Prostate gland (tissue), 2 donors: ENCODE data around the gene PRKAB2. TPM values are rescaled to one million over a fixed set of nuclear protein-coding genes. Genes with fewer than 3 reads are reported as not detected.

Experiments used
- DNase-seq: peaks from one replicate; pipeline ENCODE4 v3.0.0-alpha.2; 2019; ENCODE audit warnings: low spot score
- H3K27ac ChIP-seq, 2 donors: fragments of 200-600 bp; sonication (generic); 2 replicates each; pipeline ENCODE4 v1.5.1; 2017 to 2019
- H3K27me3 ChIP-seq: fragments of 200-600 bp; sonication (generic); replicated peaks from 2 replicates; pipeline ENCODE4 v1.5.1; 2019; ENCODE audit not compliant: insufficient read depth
- H3K36me3 ChIP-seq, 2 donors: fragments of 200-600 bp; sonication (generic); 1 replicate in 1 of 2; 2 replicates in 1 of 2; pipeline versions ENCODE4 v1.5.1 to v1.8.1; 2017 to 2019
- H3K4me1 ChIP-seq: fragments of 200-600 bp; sonication (generic); replicated peaks from 2 replicates; pipeline ENCODE4 v1.5.1; 2019
- H3K4me3 ChIP-seq, 2 donors: fragments of 200-600 bp; sonication (generic); 2 replicates each; pipeline ENCODE4 v1.5.1; 2017 to 2019
- H3K9me3 ChIP-seq: fragments of 200-600 bp; sonication (generic); 2 replicates; pipeline ENCODE4 v1.5.1; 2017
- CTCF ChIP-seq, 4 experiments: fragments of 200-600 bp in 2 of 4; fragments of 450-650 bp in 2 of 4; sonication (generic) in 2 of 4; IDR thresholded peaks; 1 replicate in 3 of 4; 2 replicates in 1 of 4; pipeline ENCODE4 v1.5.1; 2016 to 2019; ENCODE audit warnings: antibody characterized with exemption in 4 of 4, mild to moderate bottlenecking in 2 of 4, moderate library complexity in 2 of 4
- POLR2A ChIP-seq: fragments of 450-650 bp; IDR thresholded peaks from one replicate; pipeline ENCODE4 v1.6.1; 2016; ENCODE audit warnings: antibody characterized with exemption, mild to moderate bottlenecking
- POLR2AphosphoS5 ChIP-seq: sonication (generic); formaldehyde crosslinking; IDR thresholded peaks from one replicate; pipeline ENCODE4 v1.6.1; 2017; ENCODE audit warnings: antibody characterized with exemption
- WGBS: methylation state at CpG from one replicate; pipeline ENCODE4 v1.1.5; 2018; 5-methylcytosine and 5-hydroxymethylcytosine counted together
- intact Hi-C: fragments of 100-400 bp; cut with DNase I; formaldehyde crosslinking; loops from one replicate; pipeline ENCODE4 v1.14.2; 2022
- total RNA-seq, 2 donors: library from RNA; depleted of rRNA; stranded (reverse); fragments of >200 nt; gene quantifications; one replicate each; pipeline ENCODE4 v1.1.0, GENCODE V29; 2016

The PRKAB2 gene
- total RNA-seq, 2 donors from 2014 or later = 12.3 to 14.0 TPM

GRCh38 chr1:147177611-147178380 is 5.5 kb upstream of the PRKAB2 start:
- Histone ChIP-seq H3K27me3 (no peaks in the 10 kb centered on the region), H3K4me3 (no peak overlapping the region), H3K4me1 (no peaks in the 10 kb centered on the region), H3K9me3 (no peaks in the 10 kb centered on the region), H3K36me3 (no peaks in the 10 kb centered on the region), H3K27ac (no peak overlapping the region)
- 36% methylated on average over 36 of the region's 36 CpGs for WGBS
- no peak for DNase-seq
- TF ChIP-seq POLR2A = no peak
- no peak for TF ChIP-seq CTCF (IDR thresholded peaks at IDR 0.05)
- no peak for TF ChIP-seq POLR2AphosphoS5
- intact Hi-C loops = no loop called here

- 0% methylated on average over 31 of the region's 32 CpGs for WGBS
- Histone ChIP-seq H3K4me1 (no peaks in the 10 kb centered on the region), H3K4me3 (peak overlapping the region; percentile 74 to 91), H3K9me3 (no peaks in the 10 kb centered on the region), H3K27ac (peak overlapping the region; percentile 87 to 93), H3K27me3 (no peaks in the 10 kb centered on the region), H3K36me3 (no peaks in the 10 kb centered on the region)
- no peak for TF ChIP-seq POLR2AphosphoS5
- no peak for TF ChIP-seq CTCF (IDR thresholded peaks at IDR 0.05)
- no peak for TF ChIP-seq POLR2A
- intact Hi-C loops = loop anchor here (1.0 kb wide), 1 partner anchor 71 kb away; the partner anchor contains the start of gene CHD1L
- DNase-seq = peak; percentile 6
These were observed 687 bp downstream of the PRKAB2 start for GRCh38 chr1:147171399-147172167.

- 80% methylated on average over 6 of the region's 6 CpGs for WGBS
- H3K4me3 ChIP-seq = no peak overlapping the region
- peaks cover 0 to 4% of the 10 kb centered on the region in 2 donors for H3K36me3 ChIP-seq
- no peaks in the 10 kb centered on the region for H3K4me1 ChIP-seq
- H3K9me3 ChIP-seq = no peaks in the 10 kb centered on the region
- no peak for TF ChIP-seq POLR2AphosphoS5
- TF ChIP-seq POLR2A = no peak
- TF ChIP-seq CTCF (IDR thresholded peaks at IDR 0.05) = no peak
- intact Hi-C loops = no loop called here
- no peak for DNase-seq
- no peak overlapping the region for H3K27ac ChIP-seq
- H3K27me3 ChIP-seq = no peaks in the 10 kb centered on the region
These were observed 2.2 kb downstream of the PRKAB2 start for GRCh38 chr1:147169840-147170674.

- Histone ChIP-seq H3K27me3 (no peaks in the 10 kb centered on the region), H3K36me3 (peaks cover 0 to 4% of the 10 kb centered on the region in 2 donors), H3K27ac (no peak overlapping the region), H3K4me1 (no peaks in the 10 kb centered on the region), H3K4me3 (no peak overlapping the region), H3K9me3 (no peaks in the 10 kb centered on the region)
- intact Hi-C loops = no loop called here
- TF ChIP-seq CTCF (IDR thresholded peaks at IDR 0.05) (no peak), POLR2AphosphoS5 (no peak), POLR2A (no peak)
- 77% methylated on average over 3 of the region's 3 CpGs for WGBS
- no peak for DNase-seq
These were observed 3.1 kb downstream of the PRKAB2 start for GRCh38 chr1:147169171-147169570.
